HCEC 1CT (cell line): ENCODE results near the gene ALG2.

ENCODE experiments used
- DNase-seq: peaks from one replicate; pipeline ENCODE4 v3.0.0-alpha.2; 2017

Gene ALG2

DNA sequence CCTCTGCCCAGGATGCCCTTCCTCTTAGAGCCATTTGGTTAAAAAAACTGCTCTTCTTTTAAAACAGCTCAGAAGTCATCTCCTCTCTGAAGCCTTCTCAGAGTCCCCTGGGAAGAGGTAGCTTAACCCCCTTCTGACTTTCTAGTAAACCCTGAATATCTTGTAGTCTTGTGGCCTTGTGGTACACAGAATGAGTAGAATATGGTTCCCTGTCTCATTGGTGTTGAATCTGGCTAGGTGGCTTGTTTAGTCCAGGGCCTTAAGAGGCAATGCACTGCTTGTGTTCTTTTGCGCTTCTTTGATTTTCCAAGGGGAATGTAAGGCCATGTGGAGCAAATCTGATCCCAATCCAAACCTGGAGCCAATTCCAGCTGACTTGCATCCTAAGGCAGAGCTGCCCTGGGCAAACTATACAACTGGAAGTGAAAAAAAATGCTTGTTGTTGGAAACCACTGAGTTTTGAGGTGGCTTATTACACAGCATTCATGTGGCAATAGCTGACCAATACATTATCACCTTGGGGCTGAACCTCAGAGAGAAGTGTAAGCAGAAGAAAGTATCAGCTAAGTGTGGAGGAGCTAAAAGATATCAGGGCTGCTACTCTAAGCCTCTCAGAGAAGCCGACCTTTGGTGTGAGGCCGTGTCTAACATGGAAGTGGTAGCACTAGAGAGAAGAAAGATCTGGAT lies 31.0 kb downstream of the ALG2 start:
- no peak for DNase-seq

DNA sequence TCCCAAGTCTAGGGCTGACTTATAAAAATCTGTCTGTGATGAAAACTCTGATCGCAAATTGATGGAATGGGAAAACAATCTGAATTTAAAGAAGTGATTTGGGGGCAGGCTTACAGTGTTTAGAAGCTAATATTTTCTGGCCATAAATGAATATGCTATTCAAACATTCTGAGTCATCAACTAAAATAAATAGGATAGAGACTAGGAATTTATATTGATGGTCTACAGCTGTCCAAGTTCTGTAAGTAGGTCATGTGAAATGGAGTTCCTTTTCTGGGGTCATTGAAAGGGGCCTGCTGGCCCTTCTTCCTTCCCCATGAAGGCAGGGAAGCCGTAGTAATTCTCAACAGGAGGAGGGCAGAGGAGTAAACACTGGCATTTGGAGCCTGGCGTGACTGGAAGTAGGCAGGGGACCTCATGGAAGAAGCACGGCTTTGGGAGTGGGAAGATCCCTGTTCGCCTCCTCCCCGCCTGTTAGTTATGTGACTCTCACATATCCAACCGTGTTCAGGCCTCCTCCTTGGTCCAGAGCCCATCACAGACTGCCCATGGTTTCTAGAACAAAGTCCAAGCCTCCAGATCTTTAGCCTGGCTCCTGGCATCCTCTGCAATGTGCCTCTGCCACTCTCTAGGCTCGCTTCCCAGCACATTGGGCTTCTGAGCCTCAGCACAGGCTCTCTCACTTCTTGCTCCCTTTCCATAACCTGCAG lies 31.7 kb downstream of the ALG2 start:
- peak; percentile 74 for DNase-seq

DNA sequence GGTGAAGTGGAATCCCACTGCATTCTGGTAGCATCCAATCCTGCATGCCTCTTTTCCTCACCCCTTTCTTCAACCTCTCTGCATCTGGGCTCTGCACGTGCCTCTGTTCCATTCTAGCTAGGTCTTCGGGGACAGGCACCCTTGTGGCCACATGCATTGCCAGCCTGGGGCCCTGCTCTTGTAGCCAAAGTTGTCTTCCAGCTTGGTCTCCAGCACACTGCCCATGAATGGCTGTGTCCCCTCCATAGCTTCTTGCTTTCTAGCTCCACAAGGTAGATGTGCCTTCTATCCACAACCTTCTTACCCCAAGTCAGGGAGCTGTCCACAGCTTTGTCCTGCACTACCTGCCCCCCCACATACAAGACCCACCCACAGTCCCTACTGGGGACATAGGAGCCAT lies 32.6 kb downstream of the ALG2 start:
- DNase-seq: no peak

DNA sequence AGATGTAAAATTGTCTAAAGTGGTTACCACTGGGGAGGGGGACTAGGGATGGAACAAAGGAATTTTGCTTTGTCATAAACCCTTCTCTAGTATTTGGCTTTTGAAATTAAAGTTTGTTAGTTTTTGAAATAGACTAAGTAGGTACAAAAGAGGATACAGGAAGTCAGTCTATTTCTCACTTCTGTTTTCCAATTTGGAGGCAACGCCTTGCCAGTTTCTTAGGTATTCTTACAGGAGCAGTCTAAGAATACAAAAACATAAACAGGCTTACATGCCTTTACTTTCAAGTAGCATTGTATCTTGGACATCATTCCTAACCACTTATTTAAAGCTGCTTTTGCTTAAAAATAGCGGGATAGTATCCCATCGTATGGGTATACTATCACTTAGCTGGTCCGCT lies 34.4 kb downstream of the ALG2 start:
- DNase-seq: no peak

- no peak for DNase-seq
Observed at GRCh38 chr9:99185934-99186333, 35.8 kb downstream of the ALG2 start.

- no peak for DNase-seq
Observed at GRCh38 chr9:99185348-99185632, 36.5 kb downstream of the ALG2 start.

GRCh38 chr9:99184475-99185347 lies 37.0 kb downstream of the ALG2 start:
- DNase-seq: peak; percentile 84

- DNase-seq: no peak
Observed at GRCh38 chr9:99184110-99184474, 37.6 kb downstream of the ALG2 start.

GRCh38 chr9:99183616-99184015 lies 38.1 kb downstream of the ALG2 start:
- DNase-seq: no peak

DNA sequence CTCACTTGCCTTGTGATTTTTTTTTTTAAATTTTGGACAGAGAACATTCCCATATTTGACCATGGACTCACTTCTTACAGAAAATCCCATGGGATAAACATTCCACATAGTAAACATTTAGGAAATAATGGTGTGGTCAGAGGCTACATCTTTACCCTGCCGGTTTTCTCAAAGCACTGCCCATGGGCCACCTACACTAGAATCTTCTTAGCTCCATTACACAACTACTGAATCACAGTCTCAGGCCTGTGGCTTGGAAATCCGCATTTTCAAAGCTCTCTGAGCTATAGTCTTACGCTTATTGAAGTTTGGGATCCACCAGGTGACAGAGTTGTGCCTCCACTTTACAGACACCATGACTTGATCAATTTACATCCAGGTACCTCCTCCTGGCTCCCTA lies 39.4 kb downstream of the ALG2 start:
- no peak for DNase-seq

DNA sequence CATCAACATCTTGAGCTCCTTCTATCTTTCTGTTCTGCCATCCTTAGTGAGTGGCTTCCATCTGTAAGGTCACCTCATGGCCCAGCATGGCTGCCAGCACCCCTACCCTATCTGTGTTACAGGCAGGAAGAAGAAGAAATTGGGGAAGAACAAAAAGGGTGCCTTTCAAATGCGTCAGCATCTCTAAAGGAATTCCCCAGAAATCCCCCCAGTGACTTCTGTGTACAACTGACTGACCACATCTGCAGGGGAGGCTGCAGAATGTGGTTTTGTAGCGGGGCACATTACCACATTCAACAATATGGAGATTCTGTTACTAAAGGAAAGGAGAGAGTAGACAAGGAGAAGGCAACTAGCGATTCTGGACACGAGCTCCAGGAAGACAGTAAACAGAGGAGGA lies 40.1 kb downstream of the ALG2 start:
- no peak for DNase-seq

DNA sequence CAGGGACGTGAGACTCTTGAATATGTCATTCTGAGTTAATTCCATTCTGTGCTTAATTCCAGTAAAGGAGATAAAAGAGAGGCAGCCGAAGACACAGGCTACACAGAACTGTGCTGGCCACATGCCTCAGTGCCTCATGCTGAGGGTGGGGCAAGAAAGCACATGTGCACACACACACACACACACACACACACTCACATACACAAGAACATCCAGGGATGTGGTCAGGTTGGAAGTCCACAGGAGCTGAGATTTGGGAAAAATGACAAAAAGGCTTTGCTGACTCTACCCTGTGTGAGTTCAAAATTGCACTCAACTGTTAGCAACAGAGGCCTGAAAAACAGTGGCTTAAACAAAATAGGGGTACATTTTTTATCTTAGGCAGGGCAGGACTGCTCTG lies 40.5 kb downstream of the ALG2 start:
- no peak for DNase-seq

- DNase-seq: no peak
Observed at GRCh38 chr9:99180662-99181061, 41.1 kb downstream of the ALG2 start.

DNA sequence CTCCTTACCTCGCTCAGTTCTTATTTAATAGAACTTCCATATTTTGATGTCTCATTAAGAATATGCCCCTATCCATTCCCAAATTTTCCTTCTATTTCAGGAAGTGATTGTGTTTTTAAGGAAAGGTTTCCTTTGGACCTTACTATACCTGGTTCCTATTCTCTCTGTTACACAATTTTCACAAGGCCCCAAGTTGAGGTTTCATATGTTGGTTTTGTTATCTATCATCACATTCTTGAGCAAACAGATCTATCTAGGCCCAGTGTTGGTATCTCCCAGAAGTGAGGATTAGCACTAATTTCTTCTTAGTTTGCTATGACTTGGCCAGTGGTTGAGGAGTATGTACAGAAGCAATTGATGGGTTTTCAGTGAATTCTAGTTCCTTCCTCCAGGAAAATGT lies 41.5 kb downstream of the ALG2 start:
- DNase-seq: no peak

- no peak for DNase-seq
Observed at GRCh38 chr9:99178912-99179872, 42.5 kb downstream of the ALG2 start.

DNA sequence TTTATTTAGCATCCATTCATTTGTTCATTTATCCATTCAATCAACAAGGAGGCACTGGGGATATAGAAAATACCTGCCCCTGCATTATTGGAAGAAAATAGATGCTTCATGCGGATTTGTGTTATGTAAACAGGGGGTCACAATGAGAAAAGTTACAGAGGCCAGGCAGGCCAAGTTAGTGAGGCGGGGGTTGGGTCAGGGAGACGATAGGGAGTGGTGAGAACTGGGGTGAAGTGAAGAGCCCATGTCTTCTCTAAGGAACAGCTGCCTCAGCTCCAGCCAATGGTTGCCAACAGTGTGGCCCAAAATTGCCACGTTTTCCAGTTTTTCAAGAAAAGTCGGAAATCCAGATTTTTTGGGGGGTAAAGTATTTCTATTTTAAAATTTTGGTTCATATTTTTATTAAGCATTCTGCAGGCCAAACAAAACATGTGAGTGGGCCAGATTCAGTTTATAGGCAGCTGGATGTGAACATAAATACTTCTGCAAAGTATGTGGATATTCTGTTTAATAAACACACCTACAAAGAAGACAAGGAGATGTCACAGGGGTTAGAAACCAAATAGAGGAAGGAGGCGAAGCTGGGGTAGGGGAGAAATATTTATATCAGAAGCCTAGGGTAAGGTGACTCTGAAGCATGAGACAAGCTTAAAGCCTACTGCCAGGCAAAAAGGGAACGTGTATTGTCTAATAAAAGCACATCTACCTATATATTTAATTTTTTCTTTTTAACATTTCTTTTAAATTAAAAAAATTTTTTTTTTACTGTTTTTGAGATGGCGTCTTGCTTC lies 44.0 kb downstream of the ALG2 start:
- DNase-seq: no peak

GRCh38 chr9:99176527-99177013 lies 45.2 kb downstream of the ALG2 start:
- no peak for DNase-seq

GRCh38 chr9:99173570-99174504 lies 47.9 kb downstream of the ALG2 start:
- no peak for DNase-seq

DNA sequence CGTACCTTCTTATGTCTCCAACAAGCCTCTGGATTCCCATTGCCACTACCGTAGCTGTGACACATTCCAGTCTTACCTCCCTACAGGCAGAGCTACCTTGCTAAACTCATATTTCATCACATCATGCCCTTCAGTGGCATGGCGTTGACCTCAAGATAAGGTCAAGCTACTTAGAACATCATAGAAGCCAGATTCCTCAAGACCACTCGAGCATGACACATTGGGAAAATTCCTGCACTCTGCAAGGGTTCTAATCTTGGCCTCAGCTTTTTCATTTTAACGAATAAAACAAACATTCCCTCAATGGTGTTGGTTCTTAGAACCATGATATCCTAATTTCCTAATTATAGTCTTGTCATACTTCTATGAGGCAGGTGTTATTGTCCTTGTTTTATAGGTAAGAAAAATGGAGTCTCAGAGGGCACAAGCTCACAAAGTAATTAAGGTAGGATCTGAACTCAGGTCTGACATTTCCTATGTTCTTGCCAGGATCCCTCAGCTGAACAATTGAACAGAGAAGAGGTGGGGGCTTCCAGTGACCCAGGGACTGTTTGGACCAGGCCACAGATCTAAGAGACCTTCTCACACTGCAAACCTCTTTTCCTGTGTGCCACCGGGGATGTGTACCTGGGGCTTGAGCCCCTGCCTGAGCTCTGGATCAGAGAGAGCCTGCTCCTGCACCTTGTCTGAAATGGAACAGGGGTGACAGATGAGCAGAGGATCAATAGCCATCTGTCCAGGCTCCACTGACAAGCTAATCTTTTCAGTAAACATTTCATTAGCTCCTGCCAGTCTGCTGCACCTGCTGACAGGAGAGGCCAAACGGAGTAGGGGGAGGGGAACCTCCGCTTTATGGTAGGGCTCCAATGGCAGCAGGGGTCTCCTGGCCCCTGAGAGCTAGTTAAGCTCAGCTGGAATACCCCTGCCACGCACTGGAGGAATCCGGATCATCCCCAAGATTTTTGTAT lies 49.3 kb downstream of the ALG2 start:
- no peak for DNase-seq
